ENCODE results near the gene CALHM5. TPM values are rescaled to one million over a fixed set of nuclear protein-coding genes. Genes with fewer than 3 reads are reported as not detected.

The CALHM5 gene
- total and polyA plus RNA-seq, 10 of the 15 experiments (the other 5 are each of a cell fraction or from before 2014, with no cell fraction given), result not detected

GRCh38 chr6:116564311-116564710 lies 52.9 kb downstream of the CALHM5 start:
- Histone ChIP-seq H3K36me3 (ENCODE audit: control insufficient read depth in 2 of 2, insufficient read depth in 2 of 2, low read length in 1 of 2) (no peaks in the 10 kb centered on the region), H3K4me1 (ENCODE audit: control insufficient read depth, insufficient read depth, low read length) (no peaks in the 10 kb centered on the region), H3K27me3 (replicated peaks in 1 of 2; ENCODE audit: control insufficient read depth in 2 of 2, insufficient read depth in 2 of 2, low read length in 1 of 2) (no peaks in the 10 kb centered on the region; a peak in 1 of 4 replicates), H3K9me3 (replicated peaks; ENCODE audit: control insufficient read depth, insufficient read depth, low read length) (no peaks in the 10 kb centered on the region), H3K27ac (ENCODE audit: control insufficient read depth, insufficient read depth) (no peak overlapping the region), H3K4me3 (no peak overlapping the region), H3K4me2 (ENCODE audit: control insufficient read depth, insufficient read depth) (no peak overlapping the region), H3K79me2 (ENCODE audit: control insufficient read depth, insufficient read depth, low read length) (no peaks in the 10 kb centered on the region), H3K9ac (ENCODE audit: control insufficient read depth, insufficient read depth, low read length) (no peak overlapping the region), H2AFZ (ENCODE audit: control insufficient read depth, low read depth, low read length) (no peak overlapping the region), H4K20me1 (ENCODE audit: control insufficient read depth, insufficient read depth) (no peaks in the 10 kb centered on the region)
- no peak for TF ChIP-seq CHD4 (IDR thresholded peaks at IDR 0.05)
- no peak for TF ChIP-seq DPF2 (IDR thresholded peaks at IDR 0.05)
- no peak for TF ChIP-seq GATAD2B (conservative IDR thresholded peaks at IDR 0.05; ENCODE audit: low read depth)
- no peak for ATAC-seq
- BruUV-seq (replicated peaks), result no TSS peak
- DNase-seq (ENCODE audit: low read depth, low spot score), result no peak
- FAIRE-seq, result no peak
- ChIA-PET CTCF (interaction anchor here (1.4 to 3.6 kb wide), 5 partner anchors 30 to 347 kb away, joined by 3 to 24 read pairs (median 7); no protein-coding TSS in a partner anchor), RAD21 (ENCODE audit: unreplicated experiment) (interaction anchor here (2.1 to 2.5 kb wide), 3 partner anchors 30 to 295 kb away, joined by 7 to 12 read pairs (median 9); no protein-coding TSS in a partner anchor), SMC1A (ENCODE audit: uncharacterized antibody, unreplicated experiment) (interaction anchor here (0.6 to 4.3 kb wide), 4 partner anchors 10 to 346 kb away, joined by 3 to 18 read pairs (median 6); partner anchors contain the start of gene CALHM4), POLR2A (interaction anchor here (0.7 kb wide), 1 partner anchor 297 kb away, joined by 9 read pairs; no protein-coding TSS in a partner anchor)
- 65% methylated on average over 7 of the region's 7 CpGs for WGBS (ENCODE audit: insufficient coverage, insufficient replicate concordance, low lambda C conversion rate, missing lambda C conversion rate)
- in situ Hi-C loops (cut with MboI) (no loop called here), intact Hi-C loops (cut with micrococcal nuclease; ENCODE audit: unreplicated experiment) (loop anchor here (5.0 kb wide), 1 partner anchor 452 kb away; no protein-coding TSS in a partner anchor)

GRCh38 chr6:116564921-116565872 lies 53.8 kb downstream of the CALHM5 start:
- in situ Hi-C loops (cut with MboI), result no loop called here
- DNase-seq (ENCODE audit: low read depth, low spot score) (no peak), FAIRE-seq (no peak), ATAC-seq (no peak)
- no peak overlapping the region for H3K4me3 ChIP-seq
- ChIA-PET CTCF (interaction anchor here (1.0 to 3.6 kb wide), 4 partner anchors 20 to 296 kb away, joined by 3 to 24 read pairs (median 12); no protein-coding TSS in a partner anchor), RAD21 (ENCODE audit: unreplicated experiment) (interaction anchor here (1.4 kb wide), 1 partner anchor 80 kb away, joined by 3 read pairs; no protein-coding TSS in a partner anchor), POLR2A (no interaction called here), SMC1A (ENCODE audit: uncharacterized antibody, unreplicated experiment) (interaction anchor here (0.6 to 4.3 kb wide), 3 partner anchors 17 to 297 kb away, joined by 3 to 18 read pairs (median 5); no protein-coding TSS in a partner anchor)
- H4K20me1 ChIP-seq (ENCODE audit: control insufficient read depth, insufficient read depth), result no peaks in the 10 kb centered on the region
- no TSS peak for BruUV-seq (replicated peaks)
- no peaks in the 10 kb centered on the region for H3K9me3 ChIP-seq (replicated peaks; ENCODE audit: control insufficient read depth, insufficient read depth, low read length)
- WGBS (ENCODE audit: insufficient coverage, insufficient replicate concordance, low lambda C conversion rate, missing lambda C conversion rate), result 33% methylated on average over 39 of the region's 42 CpGs
- H2AFZ ChIP-seq (ENCODE audit: control insufficient read depth, low read depth, low read length), result no peak overlapping the region; the same call in 1 of the 2 replicates
- no peaks in the 10 kb centered on the region for H3K36me3 ChIP-seq (ENCODE audit: control insufficient read depth in 2 of 2, insufficient read depth in 2 of 2, low read length in 1 of 2)
- no peak overlapping the region for H3K9ac ChIP-seq (ENCODE audit: control insufficient read depth, insufficient read depth, low read length)
- H3K79me2 ChIP-seq (ENCODE audit: control insufficient read depth, insufficient read depth, low read length), result peaks cover 4% of the 10 kb centered on the region
- intact Hi-C loops (cut with micrococcal nuclease; ENCODE audit: unreplicated experiment), result loop anchor here (5.0 kb wide), 1 partner anchor 453 kb away; no protein-coding TSS in a partner anchor
- no peak overlapping the region for H3K27ac ChIP-seq (ENCODE audit: control insufficient read depth, insufficient read depth)
- H3K4me1 ChIP-seq (ENCODE audit: control insufficient read depth, insufficient read depth, low read length), result peaks cover 5% of the 10 kb centered on the region; the same call in 1 of the 2 replicates
- TF ChIP-seq SMC3 (IDR thresholded peaks at IDR 0.05; ENCODE audit: borderline replicate concordance, low read length) (no peak), E2F4 (IDR thresholded peaks at IDR 0.05; ENCODE audit: low read depth, low read length) (no peak), JUNB (IDR thresholded peaks at IDR 0.05) (no peak), CEBPB (IDR thresholded peaks at IDR 0.05; ENCODE audit: borderline replicate concordance in 1 of 2, low read depth in 2 of 2, low read length in 2 of 2) (no peak), FOXM1 (IDR thresholded peaks at IDR 0.05; ENCODE audit: low read depth, low read length) (no peak), POU2F2 (IDR thresholded peaks at IDR 0.05; ENCODE audit: borderline replicate concordance, low read depth, low read length) (no peak), IRF4 (IDR thresholded peaks at IDR 0.05; ENCODE audit: low read depth, low read length) (no peak), BMI1 (IDR thresholded peaks at IDR 0.05; ENCODE audit: borderline replicate concordance) (no peak), CHD1 (IDR thresholded peaks at IDR 0.05; ENCODE audit: low read depth, low read length) (no peak), RELA (IDR thresholded peaks at IDR 0.05; ENCODE audit: borderline replicate concordance, partially characterized antibody) (no peak)
- H3K4me2 ChIP-seq (ENCODE audit: control insufficient read depth, insufficient read depth), result no peak overlapping the region; the same call in 1 of the 2 replicates
- no peaks in the 10 kb centered on the region; a peak in 1 of 4 replicates for H3K27me3 ChIP-seq (replicated peaks in 1 of 2; ENCODE audit: control insufficient read depth in 2 of 2, insufficient read depth in 2 of 2, low read length in 1 of 2)
